Gastroesophageal sphincter (tissue), 4 donors: ENCODE results near the gene P3H2. TPM values are rescaled to one million over a fixed set of nuclear protein-coding genes. Genes with fewer than 3 reads are reported as not detected.
A peak's percentile ranks its signal among the peaks of the same experiment; 100 is the strongest.

Experiments
- ATAC-seq: fragments of 150-250 bp; one replicate; pipeline ENCODE4 v1.9.1; 2016; ENCODE audit warnings: mild to moderate bottlenecking, moderate library complexity
- H3K27ac ChIP-seq, 4 donors: fragments of 200-600 bp; sonication (generic) in 3 of 4; 1 replicate in 3 of 4; 2 replicates in 1 of 4; pipeline ENCODE4 v1.5.1; 2016 to 2019
- H3K27me3 ChIP-seq: fragments of 200-600 bp; sonication (generic); one replicate; pipeline ENCODE4 v1.5.1; 2019
- H3K36me3 ChIP-seq, 2 donors: fragments of 200-600 bp; sonication (generic); one replicate each; pipeline ENCODE4 v1.5.1; 2019; ENCODE audit warnings: control low read depth in 1 of 2
- H3K4me1 ChIP-seq, 3 donors: fragments of 200-600 bp; sonication (generic); 1 replicate in 2 of 3; 2 replicates in 1 of 3; pipeline ENCODE4 v1.5.1; 2016 to 2019; ENCODE audit warnings: control low read depth in 2 of 3
- H3K4me3 ChIP-seq, 2 donors: fragments of 200-600 bp; sonication (generic); one replicate each; pipeline ENCODE4 v1.5.1; 2019; ENCODE audit warnings: mild to moderate bottlenecking in 1 of 2, moderate library complexity in 1 of 2
- H3K9me3 ChIP-seq, 3 donors: fragments of 200-600 bp; sonication (generic); one replicate each; pipeline ENCODE4 v1.5.1; 2017 to 2019; ENCODE audit warnings: control low read depth in 2 of 3
- CTCF ChIP-seq, 4 experiments: fragments of 200-600 bp in 2 of 4; fragments of 450-650 bp in 2 of 4; sonication (generic) in 1 of 4; IDR thresholded peaks; one replicate each; pipeline ENCODE4 v1.5.1; 2017 to 2019; ENCODE audit warnings: antibody characterized with exemption in 4 of 4, mild to moderate bottlenecking in 2 of 4, moderate library complexity in 2 of 4
- EP300 ChIP-seq: sonication (generic); formaldehyde crosslinking; IDR thresholded peaks from one replicate; pipeline ENCODE4 v1.6.1; 2017; ENCODE audit warnings: antibody characterized with exemption, mild to moderate bottlenecking
- POLR2A ChIP-seq, 2 donors: fragments of 450-650 bp; IDR thresholded peaks; one replicate each; pipeline ENCODE4 v1.6.1; 2017; ENCODE audit warnings: antibody characterized with exemption in 2 of 2, mild to moderate bottlenecking in 2 of 2, moderate library complexity in 1 of 2
- POLR2AphosphoS5 ChIP-seq: sonication (generic); formaldehyde crosslinking; IDR thresholded peaks from one replicate; pipeline ENCODE4 v1.6.1; 2017; ENCODE audit warnings: antibody characterized with exemption
- WGBS, 2 donors: methylation state at CpG; one replicate each; pipeline ENCODE4 v1.1.5; 2018; ENCODE audit warnings: low coverage in 1 of 2; 5-methylcytosine and 5-hydroxymethylcytosine counted together
- total RNA-seq, 4 donors: library from RNA; depleted of rRNA; stranded (reverse); fragments of >200 nt; gene quantifications; one replicate each; pipeline ENCODE4 v1.1.0, GENCODE V29; 2016

The P3H2 gene
- total RNA-seq, 4 donors from 2014 or later, result 10.6 to 55.9 (median 36.2) TPM

GRCh38 chr3:189982321-189982945, 138.3 kb downstream of the P3H2 start:
- peaks cover 0 to 7% of the 10 kb centered on the region in 2 donors for H3K36me3 ChIP-seq
- H3K27ac ChIP-seq, result peak overlapping the region in 3 of 4 donors; percentile 25 to 60 (median 44)
- peaks cover 4 to 27% (median 15%) of the 10 kb centered on the region in 3 donors for H3K4me1 ChIP-seq
- no peaks in the 10 kb centered on the region for H3K27me3 ChIP-seq
- ATAC-seq, result no peak
- no peaks in the 10 kb centered on the region for H3K9me3 ChIP-seq
- 32 to 43% methylated on average over 5 of the region's 5 CpGs for WGBS, 2 donors
- TF ChIP-seq POLR2AphosphoS5, result no peak
- no peak for TF ChIP-seq POLR2A (IDR thresholded peaks at IDR 0.05)
- TF ChIP-seq EP300, result no peak
- no peak for TF ChIP-seq CTCF (IDR thresholded peaks at IDR 0.05)
- H3K4me3 ChIP-seq, result no peak overlapping the region

GRCh38 chr3:189981668-189982067, 139.0 kb downstream of the P3H2 start:
- H3K4me1 ChIP-seq, result peaks cover 4 to 27% (median 15%) of the 10 kb centered on the region in 3 donors
- TF ChIP-seq POLR2A (IDR thresholded peaks at IDR 0.05) (no peak), EP300 (no peak), CTCF (IDR thresholded peaks at IDR 0.05) (no peak), POLR2AphosphoS5 (peak; percentile 95)
- H3K36me3 ChIP-seq, result no peaks in the 10 kb centered on the region
- peak; percentile 75 for ATAC-seq
- no peaks in the 10 kb centered on the region for H3K9me3 ChIP-seq
- H3K4me3 ChIP-seq, result no peak overlapping the region
- H3K27ac ChIP-seq, result peak overlapping the region in 3 of 4 donors; percentile 25 to 60 (median 44)
- no peaks in the 10 kb centered on the region for H3K27me3 ChIP-seq

GRCh38 chr3:189978753-189979152, 141.9 kb downstream of the P3H2 start:
- Histone ChIP-seq H3K4me3 (no peak overlapping the region), H3K27ac (no peak overlapping the region), H3K27me3 (no peaks in the 10 kb centered on the region), H3K36me3 (no peaks in the 10 kb centered on the region), H3K4me1 (peaks cover 8 to 41% (median 15%) of the 10 kb centered on the region in 3 donors), H3K9me3 (no peaks in the 10 kb centered on the region)
- ATAC-seq, result no peak
- no peak for TF ChIP-seq POLR2A (IDR thresholded peaks at IDR 0.05)
- no peak for TF ChIP-seq POLR2AphosphoS5
- no peak for TF ChIP-seq CTCF (IDR thresholded peaks at IDR 0.05)
- no peak for TF ChIP-seq EP300
- 67 to 72% methylated on average over 1 to 3 of the region's 3 CpGs for WGBS, 2 donors

GRCh38 chr3:189977174-189977573, 143.5 kb downstream of the P3H2 start:
- ATAC-seq, result no peak
- Histone ChIP-seq H3K9me3 (no peaks in the 10 kb centered on the region), H3K27ac (no peak overlapping the region), H3K27me3 (no peaks in the 10 kb centered on the region), H3K4me3 (no peak overlapping the region), H3K36me3 (peaks cover 0 to 6% of the 10 kb centered on the region in 2 donors), H3K4me1 (peaks cover 8 to 30% (median 11%) of the 10 kb centered on the region in 3 donors)
- WGBS, 2 donors, result 90 to 93% methylated on average over 2 to 5 of the region's 5 CpGs
- TF ChIP-seq EP300, result no peak
- TF ChIP-seq POLR2A (IDR thresholded peaks at IDR 0.05), result no peak
- TF ChIP-seq CTCF (IDR thresholded peaks at IDR 0.05), result no peak
- no peak for TF ChIP-seq POLR2AphosphoS5

- H3K27me3 ChIP-seq, result no peaks in the 10 kb centered on the region
- no peak overlapping the region for H3K4me3 ChIP-seq
- TF ChIP-seq POLR2AphosphoS5, result no peak
- TF ChIP-seq POLR2A (IDR thresholded peaks at IDR 0.05), result no peak
- TF ChIP-seq CTCF (IDR thresholded peaks at IDR 0.05), result no peak
- TF ChIP-seq EP300, result no peak
- H3K4me1 ChIP-seq, result peaks cover 0 to 14% (median 4%) of the 10 kb centered on the region in 3 donors
- peaks cover 0 to 17% of the 10 kb centered on the region in 2 donors for H3K36me3 ChIP-seq
- 27 to 34% methylated on average over 3 to 4 of the region's 4 CpGs for WGBS, 2 donors
- no peak for ATAC-seq
- no peak overlapping the region for H3K27ac ChIP-seq
- no peaks in the 10 kb centered on the region for H3K9me3 ChIP-seq
These were observed 145.2 kb downstream of the P3H2 start for GRCh38 chr3:189975391-189975990.
